ENCODE results near the gene FOXP3.
"Not testable (repeated sequence)": the region's sequence is repeated elsewhere in the genome, so short reads cannot be mapped to it uniquely, and the experiment has no call there.

- TF ChIP-seq CTCF (IDR thresholded peaks at IDR 0.05; ENCODE audit: low read length); EZH2 (optimal IDR thresholded peaks at IDR 0.05; ENCODE audit: low read depth, low read length): not testable (repeated sequence)
Observed at GRCh38 chrX:49307775-49308174, 43.3 kb upstream of the FOXP3 start.

Data from MM.1S (cell line).